Keratinocyte (primary cell): Measurements from ENCODE around the gene MS4A6E.

ENCODE experiments used
- EZH2 ChIP-seq: IDR thresholded peaks from one replicate; pipeline ENCODE4 v1.6.1; 2012; ENCODE audit warnings: inconsistent platforms, mild to moderate bottlenecking, low read length, moderate library complexity
- TF ChIP-seq, protein P1 (sequence below), 3 experiments: IDR thresholded peaks in 1 of 3; conservative IDR thresholded peaks in 1 of 3; optimal IDR thresholded peaks in 1 of 3; 2 replicates in 2 of 3; 3 replicates in 1 of 3; pipeline versions ENCODE3 to v1.5.1; 2011; ENCODE audit warnings: low read length in 3 of 3, mild to moderate bottlenecking in 3 of 3, moderate library complexity in 2 of 3, control low read depth in 1 of 3, inconsistent platforms in 1 of 3; ENCODE audit not compliant: insufficient read depth in 2 of 3; ENCODE audit errors: extremely low read depth in 1 of 3

DNA sequence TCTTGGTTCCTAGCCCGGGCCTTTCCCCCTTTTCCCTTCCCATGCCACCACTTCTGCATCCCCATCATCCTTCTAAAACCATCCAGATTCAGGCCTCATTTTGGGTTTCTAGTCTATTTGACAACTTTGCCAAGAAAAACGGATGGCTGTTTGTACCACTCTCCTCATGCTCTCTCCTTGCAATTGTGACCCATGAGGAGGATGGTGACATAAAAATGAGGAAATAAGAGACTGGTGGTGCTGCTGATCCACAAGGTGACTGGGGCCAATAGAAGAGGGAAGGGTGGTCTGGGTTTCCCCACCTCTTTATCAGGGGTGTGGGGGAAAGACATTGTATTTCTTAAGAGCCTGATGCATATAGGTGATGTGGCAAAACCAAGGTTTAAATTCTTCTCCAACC is 45.6 kb upstream of the MS4A6E start:
- TF ChIP-seq, protein P1, sequence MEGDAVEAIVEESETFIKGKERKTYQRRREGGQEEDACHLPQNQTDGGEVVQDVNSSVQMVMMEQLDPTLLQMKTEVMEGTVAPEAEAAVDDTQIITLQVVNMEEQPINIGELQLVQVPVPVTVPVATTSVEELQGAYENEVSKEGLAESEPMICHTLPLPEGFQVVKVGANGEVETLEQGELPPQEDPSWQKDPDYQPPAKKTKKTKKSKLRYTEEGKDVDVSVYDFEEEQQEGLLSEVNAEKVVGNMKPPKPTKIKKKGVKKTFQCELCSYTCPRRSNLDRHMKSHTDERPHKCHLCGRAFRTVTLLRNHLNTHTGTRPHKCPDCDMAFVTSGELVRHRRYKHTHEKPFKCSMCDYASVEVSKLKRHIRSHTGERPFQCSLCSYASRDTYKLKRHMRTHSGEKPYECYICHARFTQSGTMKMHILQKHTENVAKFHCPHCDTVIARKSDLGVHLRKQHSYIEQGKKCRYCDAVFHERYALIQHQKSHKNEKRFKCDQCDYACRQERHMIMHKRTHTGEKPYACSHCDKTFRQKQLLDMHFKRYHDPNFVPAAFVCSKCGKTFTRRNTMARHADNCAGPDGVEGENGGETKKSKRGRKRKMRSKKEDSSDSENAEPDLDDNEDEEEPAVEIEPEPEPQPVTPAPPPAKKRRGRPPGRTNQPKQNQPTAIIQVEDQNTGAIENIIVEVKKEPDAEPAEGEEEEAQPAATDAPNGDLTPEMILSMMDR (optimal IDR thresholded peaks at IDR 0.05 in 1 of 3, IDR thresholded peaks at IDR 0.05 in 1 of 3, conservative IDR thresholded peaks at IDR 0.05 in 1 of 3; ENCODE audit: extremely low read depth in 1 of 3, insufficient read depth in 2 of 3, low read length in 3 of 3): no peak
- TF ChIP-seq EZH2: no peak
